B cell (primary cell): ENCODE results near the gene ERBB4. TPM values are rescaled to one million over a fixed set of nuclear protein-coding genes. Genes with fewer than 3 reads are reported as not detected.

Source experiments
- ATAC-seq: fragments of 200-7000 bp; cut with Tn5 transposase; one replicate; pipeline ENCODE4 v1.10.0; 2021; ENCODE audit warnings: low read depth, mild to moderate bottlenecking, moderate number of reproducible peaks, moderate library complexity
- CTCF ChIA-PET: fragments of 350-600 bp; sonication (Branson Sonifier 250); formaldehyde crosslinking; loops from one replicate; lab custom pipeline; 2021; ENCODE audit warnings: antibody characterized with exemption, inconsistent platforms; lab: Charles Lee
- POLR2A ChIA-PET: fragments of 350-600 bp; sonication (Branson Sonifier 250); formaldehyde crosslinking; loops from one replicate; lab custom pipeline; 2021; ENCODE audit warnings: antibody characterized with exemption; lab: Charles Lee
- DNase-seq: peaks from one replicate; pipeline ENCODE4 v3.0.0; 2013
- H2AFZ ChIP-seq: 2 replicates; pipeline ENCODE4 v1.6.1; 2012; ENCODE audit warnings: mild to moderate bottlenecking, low read depth, low read length; ENCODE audit not compliant: insufficient read depth, poor library complexity, severe bottlenecking
- H3K27ac ChIP-seq, 2 donors: 1 replicate in 1 of 2; 2 replicates in 1 of 2; pipeline ENCODE4 v1.5.1; 2012 to 2013; ENCODE audit warnings: low read length in 2 of 2, mild to moderate bottlenecking in 2 of 2, moderate library complexity in 1 of 2
- H3K27me3 ChIP-seq, 4 experiments: fragments of 200-600 bp in 1 of 4; sonication (generic) in 1 of 4; replicated peaks in 1 of 4; 1 replicate in 2 of 4; 2 replicates in 2 of 4; pipeline versions ENCODE4 v1.6.1 to v1.7.0; 2013 to 2016; ENCODE audit warnings: low read length in 3 of 4, mild to moderate bottlenecking in 2 of 4, mixed read lengths in 1 of 4, moderate library complexity in 1 of 4; ENCODE audit not compliant: insufficient read depth in 4 of 4, control insufficient read depth in 3 of 4; ENCODE audit errors: control extremely low read depth in 1 of 4
- H3K36me3 ChIP-seq, 2 experiments: replicated peaks in 1 of 2; 1 replicate in 1 of 2; 2 replicates in 1 of 2; pipeline versions ENCODE4 v1.6.1 to v1.7.1; 2013; ENCODE audit warnings: low read length in 1 of 2; ENCODE audit not compliant: insufficient read depth in 2 of 2, control insufficient read depth in 1 of 2; ENCODE audit errors: control extremely low read depth in 1 of 2, extremely low read depth in 1 of 2
- H3K4me1 ChIP-seq, 2 donors: fragments of 200-600 bp in 1 of 2; sonication (generic) in 1 of 2; 1 replicate in 1 of 2; 2 replicates in 1 of 2; pipeline versions ENCODE4 v1.5.1 to v1.6.1; 2013 to 2017; ENCODE audit warnings: low read length in 2 of 2; ENCODE audit not compliant: control insufficient read depth in 2 of 2, insufficient read depth in 2 of 2
- H3K4me2 ChIP-seq: replicated peaks from 2 replicates; pipeline ENCODE3; 2012; ENCODE audit warnings: mild to moderate bottlenecking, low read depth, low read length; ENCODE audit not compliant: poor library complexity, severe bottlenecking
- H3K4me3 ChIP-seq, 5 experiments: fragments of 200-600 bp in 1 of 5; sonication (generic) in 1 of 5; 1 replicate in 3 of 5; 2 replicates in 2 of 5; pipeline versions ENCODE4 v1.5.1 to v1.7.0; 2011 to 2016; ENCODE audit warnings: low read length in 4 of 5, mild to moderate bottlenecking in 4 of 5, low read depth in 2 of 5, control low read depth in 1 of 5, moderate library complexity in 1 of 5; ENCODE audit not compliant: insufficient read depth in 1 of 5; ENCODE audit errors: control extremely low read depth in 1 of 5, extremely low read depth in 1 of 5
- H3K79me2 ChIP-seq: fragments of 200-600 bp; sonication (generic); one replicate; pipeline ENCODE4 v1.6.0; 2016; ENCODE audit warnings: low read length; ENCODE audit not compliant: control insufficient read depth, insufficient read depth
- H3K9ac ChIP-seq: fragments of 200-600 bp; sonication (generic); 2 replicates; pipeline ENCODE4 v1.6.1; 2017; ENCODE audit warnings: mild to moderate bottlenecking, low read length, moderate library complexity
- H3K9me3 ChIP-seq, 3 donors: one replicate each; pipeline versions ENCODE4 v1.6.1 to v1.7.1; 2013; ENCODE audit warnings: low read length in 2 of 3; ENCODE audit not compliant: control insufficient read depth in 2 of 3, insufficient read depth in 1 of 3; ENCODE audit errors: control extremely low read depth in 1 of 3
- H4K20me1 ChIP-seq: 2 replicates; pipeline ENCODE4 v1.6.0; 2012; ENCODE audit warnings: mild to moderate bottlenecking, low read length; ENCODE audit not compliant: insufficient read depth, control insufficient read depth, poor library complexity, severe bottlenecking
- H3K27ac Mint-ChIP-seq: one replicate; pipeline ENCODE4 v1.8.0; 2021; ENCODE audit warnings: mixed read lengths
- H3K27me3 Mint-ChIP-seq: one replicate; pipeline ENCODE4 v1.8.0; 2021; ENCODE audit warnings: mixed read lengths
- H3K4me1 Mint-ChIP-seq: one replicate; pipeline ENCODE4 v1.8.0; 2021; ENCODE audit warnings: mixed read lengths
- H3K4me3 Mint-ChIP-seq: one replicate; pipeline ENCODE4 v1.8.0; 2021; ENCODE audit warnings: mixed read lengths
- H3K9me3 Mint-ChIP-seq: one replicate; pipeline ENCODE4 v1.8.0; 2022; ENCODE audit warnings: mixed read lengths; ENCODE audit not compliant: insufficient read depth
- CTCF ChIP-seq: fragments of 200-600 bp; IDR thresholded peaks from one replicate; pipeline ENCODE4 v1.8.0; 2022; ENCODE audit warnings: antibody characterized with exemption, mild to moderate bottlenecking
- EZH2 ChIP-seq: IDR thresholded peaks from 2 replicates; pipeline ENCODE4 v1.6.1; 2012; ENCODE audit warnings: borderline replicate concordance, low read depth, mild to moderate bottlenecking, moderate library complexity, low read length; ENCODE audit not compliant: insufficient read depth, poor library complexity, severe bottlenecking
- intact Hi-C: fragments of 100-400 bp; cut with micrococcal nuclease; formaldehyde crosslinking; loops from one replicate; pipeline ENCODE4 v1.10.0; 2022
- polyA plus RNA-seq: library from polyadenylated mRNA; depleted of rRNA; stranded (reverse); fragments of >200 nt; gene quantifications from 2 replicates; pipeline ENCODE4 v1.2.3, GENCODE V29; 2012
- total RNA-seq, 2 donors: library from RNA; stranded (reverse); fragments of 120-200 nt in 1 of 2; gene quantifications; 1 replicate in 1 of 2; 2 replicates in 1 of 2; pipeline versions ENCODE4 v1.2.3 to v1.2.4, GENCODE V29; 2013 to 2022

ERBB4 gene
- total and polyA plus RNA-seq, 2 donors (not counting 1 experiment from before 2014, with no cell fraction given), result not detected

GRCh38 chr2:212549941-212550340 is 11.3 kb upstream of the ERBB4 start:
- CTCF ChIA-PET, result no interaction called here

GRCh38 chr2:212549463-212549862 is 10.9 kb upstream of the ERBB4 start:
- no peaks in the 10 kb centered on the region for H4K20me1 ChIP-seq
- DNase-seq (no peak), ATAC-seq (no peak)
- no peak overlapping the region for H3K27ac ChIP-seq
- no peaks in the 10 kb centered on the region for H3K27me3 ChIP-seq
- Mint-ChIP-seq H3K4me3 (no peak overlapping the region), H3K27me3 (no peaks in the 10 kb centered on the region), H3K4me1 (no peaks in the 10 kb centered on the region), H3K9me3 (no peaks in the 10 kb centered on the region), H3K27ac (no peak overlapping the region)
- ChIA-PET POLR2A (no interaction called here), CTCF (no interaction called here)
- no peaks in the 10 kb centered on the region for H3K4me1 ChIP-seq
- H2AFZ ChIP-seq, result no peak overlapping the region
- intact Hi-C loops, result no loop called here
- H3K9ac ChIP-seq, result no peak overlapping the region
- H3K79me2 ChIP-seq, result no peaks in the 10 kb centered on the region
- H3K4me2 ChIP-seq, result no peak overlapping the region
- peaks cover 0 to 3% (median 0%) of the 10 kb centered on the region in 3 donors for H3K9me3 ChIP-seq
- H3K4me3 ChIP-seq, result no peak overlapping the region
- no peaks in the 10 kb centered on the region for H3K36me3 ChIP-seq
- no peak for TF ChIP-seq EZH2
- no peak for TF ChIP-seq CTCF

More at GRCh38 chr2:212549941-212550340, 11.3 kb upstream of the ERBB4 start:
- Histone ChIP-seq H4K20me1 (no peaks in the 10 kb centered on the region), H3K4me3 (no peak overlapping the region), H3K9me3 (peaks cover 0 to 3% (median 0%) of the 10 kb centered on the region in 3 donors), H3K4me2 (no peak overlapping the region), H3K9ac (no peak overlapping the region), H3K36me3 (no peaks in the 10 kb centered on the region), H2AFZ (no peak overlapping the region), H3K27me3 (no peaks in the 10 kb centered on the region), H3K4me1 (no peaks in the 10 kb centered on the region), H3K79me2 (no peaks in the 10 kb centered on the region), H3K27ac (no peak overlapping the region)
- DNase-seq, result no peak
- no peak for TF ChIP-seq EZH2
- TF ChIP-seq CTCF, result no peak
- POLR2A ChIA-PET, result no interaction called here
- intact Hi-C loops, result no loop called here
- H3K4me1 Mint-ChIP-seq, result no peaks in the 10 kb centered on the region
- ATAC-seq, result no peak
- no peaks in the 10 kb centered on the region for H3K27me3 Mint-ChIP-seq
- no peaks in the 10 kb centered on the region for H3K9me3 Mint-ChIP-seq
- no peak overlapping the region for H3K4me3 Mint-ChIP-seq
- no peak overlapping the region for H3K27ac Mint-ChIP-seq
